NCI-H1436 (cell line): ENCODE results near the gene ANXA10.
"Not testable (repeated sequence)": the region's sequence is repeated elsewhere in the genome, so short reads cannot be mapped to it uniquely, and the experiment has no call there.

Experiments used
- DNase-seq: peaks from one replicate; lab custom pipeline; 2025; lab: John Stamatoyannopoulos, UW

The ANXA10 gene

DNA sequence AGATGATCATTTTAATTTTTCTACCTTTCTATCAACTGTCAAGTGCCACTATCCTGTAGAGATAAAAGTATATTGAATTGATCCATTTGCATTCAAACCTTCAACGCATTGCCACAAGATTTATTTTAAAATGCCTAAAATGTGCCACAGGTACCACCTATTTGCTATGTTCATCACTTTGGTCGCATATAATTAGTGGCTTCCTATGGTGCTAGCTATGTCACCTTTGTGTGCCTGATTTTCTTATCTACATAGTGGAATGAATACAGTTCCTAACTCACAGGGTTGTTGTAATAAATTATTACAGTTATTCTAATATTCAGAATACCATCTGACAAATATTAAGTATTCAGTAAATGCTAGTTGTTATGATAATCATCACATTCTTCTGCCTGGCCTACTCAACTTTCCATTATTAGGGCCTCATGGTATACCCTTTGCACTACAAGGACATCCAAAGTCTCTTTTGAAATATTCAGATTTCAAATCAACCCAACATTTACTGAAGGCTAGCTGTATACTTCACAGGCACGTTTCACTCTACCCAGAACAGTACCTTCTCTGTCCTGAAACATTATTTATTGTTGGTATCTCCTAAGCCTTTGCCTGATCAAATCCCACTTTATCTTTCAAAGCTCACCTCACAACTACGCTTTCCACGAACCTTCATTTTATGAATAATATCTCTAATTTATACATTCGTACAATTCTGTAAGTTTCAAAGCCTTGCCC lies 62.4 kb downstream of the ANXA10 start:
- DNase-seq, result no peak

DNA sequence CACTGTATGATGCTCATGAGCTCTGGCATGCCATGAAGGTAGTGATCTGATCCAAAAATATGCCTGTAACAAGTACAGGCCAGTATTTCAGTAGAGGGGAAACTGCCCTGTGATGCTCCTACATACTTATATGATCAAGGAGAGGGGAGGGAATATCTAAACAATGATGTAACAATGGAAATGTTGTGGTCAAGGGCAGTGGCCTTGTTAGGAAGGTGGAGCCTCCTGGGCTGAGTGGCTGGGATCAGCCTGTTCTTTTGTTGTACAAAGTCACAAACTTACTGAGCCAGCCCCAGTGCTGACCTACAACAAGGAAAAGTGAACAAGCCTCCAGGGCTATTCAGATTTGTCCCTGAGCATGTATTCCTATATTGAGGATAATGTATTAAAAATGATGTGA lies 70.3 kb downstream of the ANXA10 start:
- no peak for DNase-seq

DNA sequence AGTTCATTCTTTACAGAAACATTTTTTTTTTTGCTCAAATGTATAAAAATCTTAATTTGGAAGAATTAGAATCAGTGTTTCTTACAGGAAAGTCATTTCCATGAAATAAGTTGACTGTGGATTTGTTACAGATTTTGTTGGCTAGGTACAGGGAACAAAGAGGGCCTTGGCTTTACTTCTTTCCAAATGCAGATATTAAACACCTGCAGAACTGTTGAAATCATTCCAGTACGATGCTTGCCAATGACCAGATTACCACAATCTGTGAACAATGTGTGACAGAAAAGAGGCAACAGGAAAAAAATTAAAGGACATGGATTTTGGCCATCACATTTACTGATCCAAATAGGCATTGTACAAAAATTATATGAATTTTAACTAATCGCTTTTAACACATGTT lies 70.8 kb downstream of the ANXA10 start:
- DNase-seq, result no peak

DNA sequence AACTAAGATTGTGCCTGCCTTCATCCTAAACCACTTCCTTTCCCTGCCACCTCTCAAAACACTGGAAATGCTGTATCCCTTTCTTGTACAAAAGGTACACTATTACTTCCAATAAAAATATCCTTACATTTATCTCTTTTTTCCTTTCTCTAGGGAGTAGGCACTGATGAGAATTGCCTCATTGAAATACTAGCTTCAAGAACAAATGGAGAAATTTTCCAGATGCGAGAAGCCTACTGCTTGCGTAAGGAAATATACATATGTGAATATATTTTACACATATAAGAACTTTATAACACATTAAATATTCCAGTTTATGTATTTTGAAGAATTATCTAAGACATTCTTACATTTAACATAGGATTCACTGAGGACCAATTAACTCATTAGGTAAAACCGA lies 71.7 kb downstream of the ANXA10 start:
- DNase-seq, result no peak

DNA sequence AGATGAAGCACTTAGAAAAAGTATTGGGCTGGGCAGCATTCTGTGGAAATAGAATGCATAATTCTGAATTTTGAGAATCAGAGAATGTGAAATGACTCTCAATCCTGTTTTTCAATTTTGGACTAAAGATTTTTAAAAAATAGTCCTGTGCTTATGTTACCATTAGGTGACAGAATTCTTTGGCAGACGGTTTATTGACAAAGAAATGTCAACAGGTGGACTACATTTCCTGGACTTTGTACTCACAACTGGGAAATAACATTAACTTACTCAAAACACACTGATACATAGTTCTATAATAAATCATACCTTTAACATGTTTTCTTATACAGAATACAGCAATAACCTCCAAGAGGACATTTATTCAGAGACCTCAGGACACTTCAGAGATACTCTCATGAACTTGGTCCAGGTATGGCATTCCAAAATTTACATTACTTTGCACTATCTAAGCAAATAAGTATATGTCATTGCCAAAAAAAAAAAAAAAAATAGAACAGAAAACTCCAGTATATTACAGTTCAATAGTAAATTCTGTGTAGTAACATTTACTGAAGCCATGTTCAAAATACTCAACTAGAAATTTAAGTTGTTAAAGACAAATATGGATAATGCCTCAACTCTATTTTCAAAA lies 72.7 kb downstream of the ANXA10 start:
- no peak for DNase-seq

DNA sequence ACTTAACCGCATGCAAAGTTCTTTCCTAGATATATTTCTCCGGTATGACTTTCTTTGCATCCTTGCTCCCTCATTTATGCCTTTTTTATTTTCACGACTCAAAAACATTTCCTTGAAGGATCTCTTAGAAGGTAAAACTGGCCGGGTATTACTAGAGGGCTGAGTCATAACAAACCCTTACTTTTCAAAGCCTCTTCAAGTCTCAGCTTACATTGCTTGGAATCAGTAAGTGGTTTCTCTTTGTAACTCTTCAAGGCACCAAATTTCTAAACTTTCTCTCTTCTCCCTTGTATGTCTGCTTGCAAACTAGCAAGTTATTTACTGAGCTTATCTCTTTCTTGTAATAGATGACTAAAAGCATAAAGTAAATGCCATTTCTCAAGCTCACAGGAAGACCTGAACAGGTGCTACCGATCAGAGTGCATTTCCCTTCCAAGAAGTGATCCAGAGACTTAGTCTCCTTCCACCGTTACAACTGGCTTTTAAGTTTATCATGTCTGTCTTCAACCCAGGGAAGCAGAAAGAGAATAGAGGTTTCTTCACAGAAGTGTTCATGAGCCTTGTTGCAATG lies 75.5 kb downstream of the ANXA10 start:
- DNase-seq, result no peak

DNA sequence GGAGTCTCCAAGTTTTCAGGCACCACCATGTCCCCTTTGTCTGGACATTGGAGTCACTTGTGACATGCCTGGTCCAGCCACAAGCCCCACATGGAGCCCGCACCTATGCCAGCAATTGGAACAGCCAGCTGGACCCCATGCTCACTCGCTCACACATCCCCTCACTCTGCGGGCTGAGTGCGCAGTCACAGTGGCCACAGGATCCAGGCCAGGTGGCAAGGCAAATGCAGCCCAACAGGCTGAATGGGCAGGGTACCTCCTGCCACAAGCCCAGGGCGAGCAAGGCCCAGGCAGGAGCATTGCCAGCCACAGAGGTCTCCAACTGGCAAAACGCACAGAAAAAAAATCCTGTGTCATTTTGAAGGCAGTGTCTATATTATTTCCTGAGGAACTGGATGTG lies 82.0 kb downstream of the ANXA10 start:
- no peak for DNase-seq

DNA sequence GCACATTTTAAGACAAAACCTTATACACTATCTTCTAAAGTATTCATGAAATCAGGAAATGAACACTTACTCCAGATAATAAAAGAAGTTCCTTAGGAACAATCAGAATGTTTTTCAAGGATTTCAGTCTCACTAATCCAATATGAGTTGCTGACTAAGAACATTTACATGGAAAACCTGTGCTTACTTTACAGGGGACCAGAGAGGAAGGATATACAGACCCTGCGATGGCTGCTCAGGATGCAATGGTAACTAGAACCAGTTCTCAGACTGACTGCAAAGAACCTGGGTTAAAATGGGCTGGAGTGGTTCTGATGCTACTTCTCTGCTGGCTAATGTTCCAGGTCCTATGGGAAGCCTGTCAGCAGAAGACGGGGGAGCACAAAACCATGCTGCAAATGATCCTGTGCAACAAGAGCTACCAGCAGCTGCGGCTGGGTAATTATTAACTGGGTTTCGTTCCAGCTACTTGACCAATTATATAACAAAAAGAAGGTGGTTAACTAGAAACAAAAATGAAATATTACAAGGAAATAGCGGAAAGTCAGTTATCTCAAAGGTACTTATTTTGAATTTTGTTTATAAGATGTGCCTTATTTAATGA lies 85.3 kb downstream of the ANXA10 start:
- DNase-seq, result no peak

DNA sequence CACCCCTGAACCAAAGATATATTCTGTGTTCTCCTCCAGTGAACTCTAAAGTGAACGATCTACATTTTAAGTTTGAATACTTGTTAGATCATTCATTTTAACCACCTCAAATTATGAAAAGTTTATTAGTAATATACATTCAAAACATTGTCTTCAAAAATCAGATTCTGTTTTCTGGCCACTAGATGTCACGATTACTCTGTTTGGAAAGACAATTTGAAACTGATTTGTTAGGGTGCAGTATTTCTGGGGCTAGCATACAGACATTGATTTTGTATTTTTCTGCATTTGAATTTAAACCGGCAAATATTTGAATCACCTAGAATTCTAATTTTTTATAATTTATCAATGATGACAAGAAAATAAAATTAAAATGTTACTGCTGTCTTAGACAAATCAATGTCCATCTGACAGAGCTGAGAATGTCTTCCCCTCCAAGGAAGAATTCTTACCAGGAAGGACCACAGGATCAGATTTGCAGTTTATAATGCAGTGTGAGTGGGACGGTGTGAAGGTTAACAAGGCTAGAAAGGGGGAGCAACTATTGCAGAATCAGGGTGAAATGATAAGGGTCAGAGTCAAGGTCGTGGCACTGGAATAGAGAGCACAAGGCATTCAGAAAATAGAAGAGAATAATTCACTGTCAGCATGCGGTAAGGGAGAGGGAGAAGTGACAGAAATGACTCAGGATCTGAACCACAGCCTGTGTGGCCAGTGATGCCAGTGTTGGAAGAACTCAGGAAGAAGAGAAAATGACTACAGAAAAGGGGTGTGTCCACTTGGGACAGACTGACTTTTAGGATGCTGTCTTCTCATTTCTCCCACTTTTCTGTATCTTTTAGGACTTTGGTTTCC lies 91.6 kb downstream of the ANXA10 start:
- DNase-seq, result peak; percentile 13

DNA sequence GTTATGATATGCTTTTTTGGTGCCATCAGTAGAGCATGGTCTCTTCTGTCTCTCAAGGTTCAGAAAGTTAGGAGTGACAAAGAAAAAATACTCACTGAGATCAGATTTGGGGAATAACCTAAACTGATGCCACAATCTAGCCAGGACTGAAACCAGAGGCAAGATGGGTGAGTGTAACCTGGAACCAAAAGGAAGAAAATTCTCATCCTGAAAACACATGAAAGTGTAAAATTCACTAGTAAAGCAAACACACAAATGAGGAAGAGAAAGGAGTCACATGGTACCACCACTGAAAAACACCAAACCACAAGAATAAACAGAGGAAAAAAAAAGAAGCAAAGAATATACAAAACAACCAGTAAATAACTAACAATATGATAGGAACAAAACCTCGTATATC lies 96.4 kb downstream of the ANXA10 start:
- DNase-seq, result no peak

DNA sequence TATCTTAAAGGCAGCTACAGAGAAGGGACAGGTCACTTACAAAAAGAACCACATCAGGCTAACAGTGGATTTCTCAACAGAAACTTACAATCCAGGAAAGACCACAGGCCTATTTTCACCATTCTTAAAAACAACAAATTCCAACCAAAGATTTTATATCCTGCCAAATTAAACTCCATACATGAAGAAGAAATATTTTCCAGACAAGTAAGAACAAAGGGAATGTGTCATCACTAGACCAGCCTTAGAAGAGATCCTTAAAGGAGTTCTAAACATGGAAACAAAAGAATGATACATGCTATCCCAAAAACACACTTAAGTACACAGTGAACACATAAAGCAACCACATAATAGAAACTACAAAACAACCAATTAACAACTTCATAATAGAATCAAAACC lies 105.6 kb downstream of the ANXA10 start:
- DNase-seq, result no peak

DNA sequence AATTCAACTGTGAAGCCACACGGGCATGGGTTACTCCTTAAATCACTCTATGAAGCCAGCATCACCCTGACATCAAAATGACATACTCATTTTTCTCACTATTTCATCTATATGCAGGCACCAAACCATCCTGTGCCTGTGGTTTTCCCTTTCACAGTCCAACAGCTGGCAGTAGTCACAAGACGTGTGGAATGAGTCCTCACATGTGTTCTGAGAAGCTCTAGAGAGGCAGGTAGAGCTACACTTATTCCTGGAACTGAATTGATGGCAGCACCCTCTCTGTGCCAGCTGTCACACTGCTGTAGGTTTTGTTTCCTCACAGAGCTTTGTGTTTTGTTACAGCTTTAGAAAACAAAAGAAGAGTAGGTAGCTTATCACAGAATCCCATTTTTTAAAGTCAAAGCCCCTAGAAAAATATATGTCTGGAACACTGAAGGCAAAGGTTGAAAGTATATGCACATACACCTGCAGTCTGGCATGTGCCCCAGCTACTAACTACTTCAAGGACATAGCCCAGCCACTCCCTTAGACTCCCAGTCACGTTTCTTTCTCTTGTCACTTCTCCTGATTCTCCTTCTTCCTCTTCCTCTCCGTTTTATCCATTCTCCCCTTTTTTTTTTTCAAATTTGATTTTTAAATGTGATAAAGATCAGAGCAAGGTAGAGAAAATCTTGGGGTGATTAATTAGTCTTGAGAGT lies 107.1 kb downstream of the ANXA10 start:
- DNase-seq, result no peak

DNA sequence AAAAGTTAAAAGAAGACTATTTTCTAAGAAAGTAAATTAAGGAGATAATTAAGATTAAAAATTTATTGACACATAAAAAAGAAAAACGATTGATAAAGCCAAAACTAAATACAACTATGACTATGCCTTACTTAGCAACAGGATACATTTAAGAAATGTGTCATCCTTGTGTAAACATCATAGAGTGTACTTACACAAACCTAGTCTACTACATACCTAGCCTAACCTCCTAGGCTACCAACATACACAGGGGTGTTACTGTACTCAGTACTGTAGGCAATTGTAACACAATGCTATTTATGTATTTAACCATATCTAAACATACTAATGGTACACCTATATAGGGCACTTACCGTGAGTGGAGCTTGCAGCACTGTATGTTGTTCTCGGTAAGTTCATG lies 108.3 kb downstream of the ANXA10 start:
- DNase-seq, result no peak

DNA sequence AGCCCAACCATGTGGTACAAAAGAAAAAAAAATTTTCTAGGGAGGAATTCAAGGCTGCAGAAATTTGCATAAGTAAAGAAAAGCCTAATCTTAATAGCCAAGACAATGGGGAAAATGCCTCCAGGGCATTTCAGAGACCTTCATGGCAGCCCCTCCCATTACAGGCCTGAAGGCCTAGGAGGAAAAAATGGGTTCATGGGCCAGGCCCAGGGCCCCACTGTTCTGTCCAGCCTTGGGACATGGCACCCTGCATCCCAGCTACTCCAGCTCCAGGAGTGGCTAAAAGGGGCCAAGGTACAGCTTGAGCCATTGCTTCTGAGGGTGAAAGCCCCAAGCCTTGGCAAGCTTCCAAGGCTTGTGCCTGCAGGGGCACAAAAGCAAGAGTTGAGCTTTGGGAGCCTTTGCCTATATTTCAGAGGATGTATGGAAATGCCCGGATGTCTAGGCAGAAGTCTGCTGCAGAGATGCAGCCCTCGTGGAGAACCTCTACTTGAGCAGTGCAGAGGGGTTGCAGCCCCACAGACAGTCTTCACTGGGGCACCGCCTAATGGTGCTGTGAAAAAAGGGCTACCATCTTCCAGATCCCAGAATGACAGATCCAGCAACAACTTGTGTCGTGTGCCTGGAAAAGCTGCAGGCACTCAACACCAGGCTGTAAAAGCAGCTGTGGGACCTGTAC lies 111.0 kb downstream of the ANXA10 start:
- no peak for DNase-seq

DNA sequence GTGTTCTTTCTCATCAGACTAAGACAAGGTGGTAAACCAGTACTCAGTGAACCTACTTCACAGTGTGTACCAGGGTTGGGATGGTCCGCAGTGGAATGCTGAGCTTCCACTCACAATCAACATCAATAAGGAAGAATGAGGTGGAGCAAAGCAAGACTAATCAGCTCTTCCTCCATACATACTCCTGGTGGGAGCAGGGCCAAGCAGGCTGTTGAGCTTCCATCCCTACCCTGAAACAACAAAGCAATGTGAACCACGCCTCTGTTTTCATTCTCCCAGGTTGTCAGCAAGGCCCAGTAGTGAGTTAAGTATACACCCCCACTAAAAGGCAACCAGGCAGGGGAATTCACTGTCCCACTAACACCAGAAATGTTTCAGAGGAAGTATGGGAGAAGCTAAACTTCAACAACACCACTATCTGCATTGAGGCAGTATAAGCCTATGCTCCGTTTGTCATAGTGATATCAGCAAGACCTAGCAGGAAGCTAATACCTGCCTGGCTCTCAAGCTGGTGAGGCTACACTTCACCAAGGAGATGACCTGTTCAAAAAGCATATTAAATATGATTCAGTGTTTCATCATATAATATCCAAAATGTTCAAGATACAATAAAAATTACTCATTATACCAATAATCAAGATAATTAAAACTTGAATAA lies 116.7 kb downstream of the ANXA10 start:
- DNase-seq, result no peak

DNA sequence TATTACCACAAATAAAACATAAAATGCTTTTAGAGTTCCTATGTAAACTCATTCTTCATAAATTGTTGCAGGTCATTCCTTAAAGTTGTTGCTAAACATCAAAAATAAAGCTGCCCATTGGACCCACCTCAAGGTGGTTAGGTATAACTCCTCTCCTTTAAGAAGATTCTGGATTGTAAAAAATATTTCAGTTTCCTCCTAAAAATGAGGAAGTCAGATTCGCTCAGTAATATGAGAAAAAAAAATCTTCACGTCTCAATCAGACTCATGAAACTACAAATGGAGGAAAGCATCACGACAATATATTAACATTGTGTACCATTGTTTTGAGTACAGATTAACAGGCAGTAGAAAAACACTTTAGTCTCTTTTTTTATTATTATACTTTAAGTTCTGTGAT lies 120.3 kb downstream of the ANXA10 start:
- DNase-seq, result no peak

DNA sequence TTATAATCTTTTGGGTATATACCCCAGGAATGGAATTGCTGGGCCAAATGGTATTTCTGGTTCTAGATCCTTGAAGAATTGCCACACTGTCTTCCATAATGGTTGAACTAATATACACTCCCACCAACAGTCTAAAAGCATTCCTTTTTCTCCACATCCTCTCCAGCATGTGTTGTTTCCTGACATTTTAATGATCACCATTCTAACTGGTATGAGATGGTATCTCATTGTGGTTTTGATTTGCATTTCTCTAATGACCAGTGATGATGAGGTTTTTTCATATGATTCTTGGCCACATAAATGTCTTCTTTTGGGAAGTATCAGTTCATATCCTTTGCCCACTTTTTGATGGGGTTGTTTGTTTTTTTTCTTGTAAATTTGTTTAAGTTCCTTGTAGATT lies 121.2 kb downstream of the ANXA10 start:
- not testable (repeated sequence) for DNase-seq

DNA sequence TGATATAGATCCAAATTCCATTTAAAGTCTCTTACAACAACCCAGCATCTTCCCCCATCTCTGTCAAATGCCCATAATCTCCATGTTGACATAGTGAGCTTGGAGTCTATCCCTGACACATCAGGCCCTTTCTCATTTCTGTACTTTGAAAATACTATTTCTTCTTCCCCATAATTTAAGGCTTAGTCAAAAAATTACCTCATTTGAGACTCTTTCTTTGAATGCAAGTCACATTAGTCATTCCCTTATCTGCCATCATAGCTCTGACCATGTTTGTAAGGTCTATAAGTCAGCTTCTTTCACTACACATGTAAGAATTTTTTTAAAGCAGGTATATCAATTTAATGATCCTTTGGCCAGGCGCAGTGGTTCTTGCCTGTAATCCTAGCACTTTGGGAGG lies 126.3 kb downstream of the ANXA10 start:
- no peak for DNase-seq

DNA sequence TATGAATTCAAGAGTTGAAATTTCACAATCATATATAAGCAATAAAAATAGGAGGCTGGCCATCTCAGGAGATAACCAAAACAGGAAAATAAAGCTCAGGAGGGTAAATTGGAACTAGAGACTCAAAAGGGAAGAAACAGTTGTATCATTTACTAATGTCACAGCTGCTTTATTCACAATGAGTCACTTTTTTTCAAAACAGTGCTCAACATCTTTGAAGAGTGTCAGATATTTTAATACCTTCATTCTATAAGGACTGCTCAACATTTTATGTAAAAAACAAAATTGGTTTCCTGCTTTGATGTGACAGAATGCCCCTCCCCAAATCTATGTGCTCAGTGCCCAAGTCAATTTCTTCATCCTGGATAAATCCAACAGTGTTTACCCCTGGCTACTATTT lies 128.6 kb downstream of the ANXA10 start:
- DNase-seq, result no peak

DNA sequence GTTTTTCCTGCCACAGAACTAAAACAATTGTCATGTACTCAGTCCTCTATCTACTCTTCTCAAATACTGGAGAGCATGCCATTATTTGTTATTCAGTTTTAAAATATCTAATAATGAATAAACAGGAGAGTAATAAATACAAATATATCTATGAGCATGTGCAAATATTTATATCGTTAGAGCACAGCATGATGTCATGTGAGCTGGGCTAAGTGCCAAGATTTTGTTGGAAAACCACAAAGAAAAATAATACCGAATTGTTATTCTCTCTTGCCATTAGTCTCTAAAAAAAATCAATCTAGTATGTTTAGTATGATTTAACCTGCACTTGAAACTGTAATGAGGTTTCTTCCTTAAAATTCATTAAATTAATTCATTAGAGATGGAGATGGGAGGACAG lies 129.0 kb downstream of the ANXA10 start:
- no peak for DNase-seq
